HG02759 (cell line): Measurements from ENCODE around the gene P4HA1.

Source experiments
- ATAC-seq: cut with Tn5 transposase; IDR thresholded peaks from one replicate; pipeline ENCODE4 v1.9.1; 2021; ENCODE audit warnings: mild to moderate bottlenecking, moderate library complexity; ENCODE audit not compliant: unreplicated experiment

P4HA1 gene

GRCh38 chr10:73094986-73095480 lies 1.6 kb downstream of the P4HA1 start:
- no peak for ATAC-seq

DNA sequence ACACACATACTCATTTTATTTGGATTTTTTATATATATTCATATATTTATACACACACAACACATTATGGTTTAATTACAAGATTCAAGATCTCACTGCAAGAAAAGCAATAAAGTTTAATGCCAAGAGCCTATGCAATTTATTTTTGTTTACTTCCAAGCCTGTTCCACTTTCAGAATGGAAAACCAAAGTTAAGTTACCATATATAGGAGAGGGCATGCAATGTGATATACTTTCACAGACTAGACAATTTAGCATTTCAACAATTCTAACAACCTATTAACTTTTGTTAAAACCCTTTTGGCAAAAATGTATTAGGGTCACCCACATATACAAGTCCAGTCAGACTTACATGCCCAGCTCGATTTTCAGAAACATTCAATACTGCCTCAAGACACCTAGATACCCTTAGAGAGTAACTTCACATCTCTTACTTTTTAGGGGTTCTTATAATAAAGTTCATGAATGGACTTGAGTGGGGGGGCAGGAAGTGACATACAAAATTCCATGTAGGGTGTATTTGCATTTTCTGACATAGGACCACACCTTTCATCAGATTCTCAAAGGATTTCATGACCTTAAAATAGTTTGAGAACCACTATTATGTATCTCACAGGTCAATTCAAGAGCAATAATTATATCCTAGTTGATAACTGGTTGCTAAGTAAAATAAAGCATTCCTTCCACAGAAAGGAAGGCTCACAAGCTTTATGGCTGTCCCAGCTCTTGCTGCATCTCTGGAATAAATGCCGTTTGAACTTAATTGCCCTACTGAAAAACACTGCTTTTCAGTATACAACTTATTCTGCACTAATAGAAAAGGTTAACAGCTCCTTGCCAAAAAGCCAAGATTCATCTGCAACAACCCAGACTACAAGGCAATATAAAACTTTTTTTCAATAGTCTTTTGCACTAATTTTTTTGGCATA lies 2.5 kb downstream of the P4HA1 start:
- no peak for ATAC-seq

GRCh38 chr10:73092830-73093229 lies 3.8 kb downstream of the P4HA1 start:
- no peak for ATAC-seq

DNA sequence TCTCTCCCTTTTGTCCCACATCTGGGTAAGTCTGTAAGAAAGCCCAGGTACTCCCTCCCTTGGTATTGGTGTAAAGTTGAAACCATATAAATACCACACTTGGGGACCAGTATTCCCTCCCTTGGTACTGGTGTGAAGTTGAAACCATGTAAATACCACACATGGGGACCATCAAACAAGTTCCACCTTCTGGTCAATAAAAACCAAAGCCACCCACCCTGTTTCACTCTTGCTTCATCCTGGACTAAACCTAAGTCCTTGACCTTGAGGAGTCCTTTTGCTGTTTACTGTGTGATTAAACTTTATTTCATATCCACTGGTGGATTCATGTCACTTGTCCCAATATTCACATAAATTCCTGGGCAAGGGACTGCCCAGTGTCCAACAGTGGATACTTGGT lies 8.4 kb downstream of the P4HA1 start:
- ATAC-seq: no peak

GRCh38 chr10:73086816-73087215 lies 9.8 kb downstream of the P4HA1 start:
- ATAC-seq: no peak

- no peak for ATAC-seq
These were observed 12.5 kb downstream of the P4HA1 start for GRCh38 chr10:73084209-73084608.

- ATAC-seq: no peak
These were observed 13.4 kb downstream of the P4HA1 start for GRCh38 chr10:73083221-73083620.

DNA sequence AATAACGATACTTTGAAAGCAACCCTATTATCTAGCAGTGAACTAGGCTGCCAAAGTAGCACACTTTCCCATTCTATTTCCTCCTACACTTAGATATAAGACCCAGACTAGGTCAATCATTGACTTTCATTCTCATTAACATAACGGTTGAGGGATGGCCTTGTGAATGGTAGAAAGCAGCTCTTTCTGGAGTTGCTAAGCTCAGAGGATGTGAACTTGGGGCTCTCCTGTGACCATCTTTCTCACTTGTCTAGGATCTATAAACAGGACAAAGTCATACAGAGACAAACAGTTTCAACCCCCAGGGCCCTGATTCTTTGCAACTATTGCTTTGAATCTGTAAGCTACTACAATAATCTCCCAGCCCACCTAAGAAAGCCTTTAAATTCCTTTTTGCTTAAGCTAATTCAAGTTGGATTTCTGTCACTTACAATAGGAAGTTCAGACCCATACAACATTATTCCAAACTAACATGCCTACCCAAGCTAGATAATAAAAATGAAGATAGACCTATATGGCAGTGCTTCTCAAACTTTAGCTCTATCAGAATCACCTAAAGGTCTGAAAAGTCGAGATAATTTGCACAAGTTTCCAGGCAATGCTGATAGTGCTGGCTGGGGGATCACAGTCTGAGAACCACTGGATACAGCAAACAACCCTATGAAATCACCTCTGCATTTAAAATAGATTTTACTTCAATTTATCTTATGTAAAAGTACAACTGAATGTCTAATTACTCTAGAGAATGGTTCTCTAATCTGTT lies 16.7 kb downstream of the P4HA1 start:
- peak; percentile 80 for ATAC-seq

DNA sequence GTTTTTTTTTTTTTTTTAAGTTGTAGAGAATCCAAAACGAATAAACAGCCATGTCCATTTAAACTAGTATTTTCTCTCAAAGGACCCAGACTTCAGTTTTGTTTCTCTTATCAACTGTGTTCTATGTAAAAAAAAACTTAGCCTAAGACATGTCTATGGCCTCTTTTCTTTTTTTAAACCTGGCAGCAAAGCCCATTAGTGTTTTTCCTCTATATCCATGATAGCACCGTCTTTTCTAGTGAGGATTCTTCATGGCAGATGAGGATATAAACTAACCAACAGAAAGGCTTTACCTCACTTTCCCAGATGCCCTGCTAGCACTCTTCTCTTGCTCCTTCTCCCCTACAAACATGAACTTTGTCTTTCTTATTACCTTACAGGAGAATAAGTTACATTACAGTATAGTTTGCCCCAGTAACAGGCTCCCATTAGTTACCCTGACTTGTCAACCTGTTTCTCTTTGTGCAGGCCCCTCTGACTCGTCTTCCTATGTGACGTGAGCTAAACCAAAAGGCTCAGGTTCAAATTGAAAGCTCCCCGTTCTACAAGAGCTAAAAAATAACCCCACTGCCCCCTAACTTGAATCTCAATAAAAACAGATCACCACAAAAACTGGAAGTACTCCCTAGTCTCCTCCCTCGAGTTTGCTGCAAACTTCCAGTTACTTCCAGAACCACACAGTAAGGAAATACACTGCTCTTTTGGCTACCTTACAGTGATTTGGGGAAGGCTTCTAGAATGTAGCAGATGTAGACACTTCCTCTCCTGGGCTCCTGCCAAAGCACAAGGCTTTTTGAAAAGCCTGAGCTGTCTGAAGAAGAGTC lies 20.1 kb downstream of the P4HA1 start:
- no peak for ATAC-seq

DNA sequence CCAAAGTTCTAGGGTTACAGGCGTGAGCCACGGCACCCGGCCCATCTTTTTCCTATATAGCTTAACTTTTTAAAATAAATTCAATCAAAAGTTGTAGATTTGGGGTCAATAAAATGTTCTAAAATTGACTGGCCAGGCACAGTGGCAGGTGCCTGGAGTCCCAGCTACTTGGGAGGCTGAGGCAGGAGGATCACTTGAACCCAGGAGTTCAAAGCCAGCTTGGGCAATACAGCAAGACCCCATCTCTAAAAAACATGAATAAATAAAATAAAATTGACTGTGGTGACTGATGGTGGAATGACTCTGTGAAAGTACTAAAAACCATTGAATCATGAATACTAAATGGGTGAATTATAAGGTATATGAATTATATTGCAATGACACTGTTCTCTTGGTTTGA lies 20.8 kb downstream of the P4HA1 start:
- no peak for ATAC-seq

GRCh38 chr10:73073627-73074026 lies 23.0 kb downstream of the P4HA1 start:
- ATAC-seq: no peak

- no peak for ATAC-seq
These were observed 31.2 kb downstream of the P4HA1 start for GRCh38 chr10:73065441-73065840.

- ATAC-seq: no peak
These were observed 34.9 kb downstream of the P4HA1 start for GRCh38 chr10:73061743-73062142.

- ATAC-seq: no peak
These were observed 35.7 kb downstream of the P4HA1 start for GRCh38 chr10:73060738-73061635.

- ATAC-seq: no peak
These were observed 36.5 kb downstream of the P4HA1 start for GRCh38 chr10:73060173-73060572.

- ATAC-seq: no peak
These were observed 38.5 kb downstream of the P4HA1 start for GRCh38 chr10:73058057-73058591.

DNA sequence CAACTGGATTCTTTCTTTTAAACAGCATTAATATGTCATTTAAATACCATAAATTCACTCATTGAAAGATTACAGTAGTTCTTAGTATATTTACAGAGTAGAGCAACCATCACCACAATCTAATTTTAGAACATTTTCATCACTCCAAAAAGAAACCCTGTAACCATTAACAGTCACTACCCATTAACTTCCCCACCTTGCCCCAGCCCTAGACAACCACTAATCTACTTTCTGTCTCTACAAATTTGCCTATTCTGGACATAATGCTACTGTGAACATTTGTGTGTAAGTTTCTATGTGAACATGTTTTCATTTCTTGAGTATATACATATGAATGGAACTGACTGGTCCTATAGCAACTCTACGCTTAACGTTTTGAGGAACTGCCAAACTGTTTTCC lies 42.4 kb downstream of the P4HA1 start:
- ATAC-seq: peak; percentile 93

GRCh38 chr10:73053275-73053674 lies 43.4 kb downstream of the P4HA1 start:
- no peak for ATAC-seq

DNA sequence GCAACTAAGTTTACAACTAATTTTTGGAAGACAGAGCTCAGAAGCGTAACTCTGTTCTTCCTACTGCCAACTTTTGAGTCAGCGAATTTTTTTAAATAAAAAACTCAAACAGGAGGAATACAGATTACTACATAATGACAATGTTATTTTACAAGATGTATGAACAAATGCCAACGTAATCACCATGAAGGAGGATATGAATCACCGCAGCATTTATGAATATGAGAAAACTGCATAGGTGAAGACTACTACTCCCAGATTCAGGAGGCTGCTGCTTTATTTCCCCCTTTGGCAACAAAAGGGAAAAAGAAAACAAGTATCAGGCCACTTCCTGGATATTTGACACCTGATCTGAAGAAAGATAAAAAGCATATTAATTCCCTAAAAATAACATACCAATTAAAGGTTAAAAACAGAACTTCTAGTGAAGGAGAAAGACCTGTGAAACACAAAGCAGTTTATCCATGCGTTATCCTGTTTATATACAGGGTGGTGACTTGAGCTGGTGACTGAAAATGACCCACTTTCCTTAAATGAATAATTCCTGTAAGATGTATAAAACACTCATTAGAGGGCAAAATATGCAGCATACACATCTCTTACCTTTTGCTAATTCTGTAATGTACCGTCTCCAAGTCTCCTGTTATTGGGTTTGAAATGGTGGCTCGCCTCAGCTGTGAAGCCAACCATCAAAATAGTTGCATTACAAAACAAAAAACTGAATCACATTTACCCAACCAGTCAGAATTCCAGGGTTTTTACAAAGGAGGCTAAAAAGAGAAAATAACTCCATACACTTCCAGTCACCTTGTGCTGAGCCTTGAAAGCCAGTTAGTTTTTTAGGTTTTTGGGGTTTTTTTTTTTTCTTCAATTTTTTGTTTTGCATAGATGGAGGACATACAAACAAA lies 52.0 kb downstream of the P4HA1 start:
- no peak for ATAC-seq
